ENCODE data around the gene BMPR1A.
"Not testable (repeated sequence)": the region's sequence is repeated elsewhere in the genome, so short reads cannot be mapped to it uniquely, and the experiment has no call there.

The BMPR1A gene

DNA sequence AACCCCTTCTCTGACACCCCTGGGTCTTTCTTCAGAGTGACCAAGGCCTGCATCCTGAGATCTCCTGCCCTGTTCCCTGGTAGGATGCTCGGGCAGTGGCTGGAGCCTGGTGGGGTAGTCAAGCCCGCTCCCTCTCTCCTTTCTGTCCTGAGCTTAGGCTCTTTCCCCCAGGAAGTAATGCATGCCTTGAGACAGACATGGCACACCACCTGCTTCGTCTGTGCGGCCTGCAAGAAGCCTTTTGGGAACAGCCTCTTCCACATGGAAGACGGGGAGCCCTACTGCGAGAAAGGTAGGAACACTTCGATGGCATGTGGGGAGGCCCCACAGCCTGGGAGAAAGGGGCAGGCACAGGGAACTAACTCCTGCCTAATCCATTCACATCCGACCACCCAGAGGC, 37.9 kb upstream of the BMPR1A start:
- no peaks in the 10 kb centered on the region for H3K9me3 ChIP-seq
- no peak overlapping the region for H3K4me3 ChIP-seq
- DNase-seq (ENCODE audit: low spot score in 2 of 2) = no peak
- in situ Hi-C loops (cut with MboI; ENCODE audit: low sequenced_read_pairs) = no loop called here
- H3K4me1 ChIP-seq = no peaks in the 10 kb centered on the region
- no peaks in the 10 kb centered on the region for H3K27me3 ChIP-seq (ENCODE audit: low read depth)
- H3K36me3 ChIP-seq (replicated peaks) = no peaks in the 10 kb centered on the region

GRCh38 chr10:86721232-86721631, 35.2 kb upstream of the BMPR1A start:
- H3K4me1 ChIP-seq = no peaks in the 10 kb centered on the region
- no peak for DNase-seq (ENCODE audit: low spot score in 2 of 2)
- H3K9me3 ChIP-seq = no peaks in the 10 kb centered on the region
- H3K27me3 ChIP-seq (ENCODE audit: low read depth) = no peaks in the 10 kb centered on the region
- no peaks in the 10 kb centered on the region for H3K36me3 ChIP-seq (replicated peaks)
- H3K4me3 ChIP-seq = no peak overlapping the region
- in situ Hi-C loops (cut with MboI; ENCODE audit: low sequenced_read_pairs) = no loop called here

- Histone ChIP-seq H3K4me3 (no peak overlapping the region), H3K27me3 (ENCODE audit: low read depth) (no peaks in the 10 kb centered on the region), H3K36me3 (replicated peaks) (no peaks in the 10 kb centered on the region), H3K4me1 (no peaks in the 10 kb centered on the region), H3K9me3 (no peaks in the 10 kb centered on the region)
- no peak for DNase-seq (ENCODE audit: low spot score in 2 of 2)
- in situ Hi-C loops (cut with MboI; ENCODE audit: low sequenced_read_pairs) = no loop called here
Measured at GRCh38 chr10:86723009-86723408, 33.4 kb upstream of the BMPR1A start.

GRCh38 chr10:86724445-86724844, 32.0 kb upstream of the BMPR1A start:
- Histone ChIP-seq H3K27me3 (ENCODE audit: low read depth) (no peaks in the 10 kb centered on the region), H3K4me3 (no peak overlapping the region), H3K36me3 (replicated peaks) (no peaks in the 10 kb centered on the region), H3K4me1 (no peaks in the 10 kb centered on the region), H3K9me3 (no peaks in the 10 kb centered on the region)
- no peak for DNase-seq (ENCODE audit: low spot score in 2 of 2)
- in situ Hi-C loops (cut with MboI; ENCODE audit: low sequenced_read_pairs) = no loop called here

DNA sequence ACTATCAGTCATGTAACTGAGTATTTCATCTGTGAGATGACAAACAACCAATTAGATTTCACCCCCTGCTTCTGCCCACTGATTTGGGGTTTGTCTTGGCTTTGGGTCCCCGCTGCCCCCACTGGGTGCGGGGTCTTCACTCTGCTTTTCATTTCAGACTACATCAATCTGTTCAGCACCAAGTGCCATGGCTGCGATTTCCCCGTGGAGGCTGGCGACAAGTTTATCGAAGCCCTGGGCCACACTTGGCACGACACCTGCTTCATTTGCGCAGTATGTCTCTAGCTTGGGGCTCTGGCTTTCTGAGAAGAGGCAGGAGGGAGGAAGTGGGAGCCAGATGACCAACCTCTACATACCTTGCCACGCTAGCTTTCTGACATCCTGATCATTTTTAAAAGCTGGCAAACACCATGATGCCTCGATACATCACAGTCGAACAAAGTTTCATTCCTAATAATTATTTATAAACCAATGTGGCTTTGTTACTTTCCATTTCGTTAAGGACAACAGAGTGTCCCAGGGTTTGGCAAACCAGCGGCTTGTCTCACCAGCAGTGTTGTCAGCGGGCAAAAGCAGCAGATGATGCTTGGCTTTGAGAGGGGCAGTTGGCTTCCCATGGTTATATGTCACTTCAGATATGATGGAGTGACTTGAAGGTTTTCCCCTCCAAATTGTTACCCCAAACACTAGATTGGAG, 30.3 kb upstream of the BMPR1A start:
- H3K4me1 ChIP-seq = no peaks in the 10 kb centered on the region
- H3K36me3 ChIP-seq (replicated peaks) = no peaks in the 10 kb centered on the region
- H3K4me3 ChIP-seq = no peak overlapping the region
- no peaks in the 10 kb centered on the region for H3K9me3 ChIP-seq
- no peaks in the 10 kb centered on the region for H3K27me3 ChIP-seq (ENCODE audit: low read depth)
- no peak for DNase-seq (ENCODE audit: low spot score in 2 of 2)
- in situ Hi-C loops (cut with MboI; ENCODE audit: low sequenced_read_pairs) = no loop called here

- Histone ChIP-seq H3K9me3 (no peaks in the 10 kb centered on the region), H3K4me3 (no peak overlapping the region), H3K27me3 (ENCODE audit: low read depth) (no peaks in the 10 kb centered on the region), H3K4me1 (no peaks in the 10 kb centered on the region), H3K36me3 (replicated peaks) (no peaks in the 10 kb centered on the region)
- no peak for DNase-seq (ENCODE audit: low spot score in 2 of 2)
- in situ Hi-C loops (cut with MboI; ENCODE audit: low sequenced_read_pairs) = no loop called here
Measured at GRCh38 chr10:86726677-86726999, 29.8 kb upstream of the BMPR1A start.

DNA sequence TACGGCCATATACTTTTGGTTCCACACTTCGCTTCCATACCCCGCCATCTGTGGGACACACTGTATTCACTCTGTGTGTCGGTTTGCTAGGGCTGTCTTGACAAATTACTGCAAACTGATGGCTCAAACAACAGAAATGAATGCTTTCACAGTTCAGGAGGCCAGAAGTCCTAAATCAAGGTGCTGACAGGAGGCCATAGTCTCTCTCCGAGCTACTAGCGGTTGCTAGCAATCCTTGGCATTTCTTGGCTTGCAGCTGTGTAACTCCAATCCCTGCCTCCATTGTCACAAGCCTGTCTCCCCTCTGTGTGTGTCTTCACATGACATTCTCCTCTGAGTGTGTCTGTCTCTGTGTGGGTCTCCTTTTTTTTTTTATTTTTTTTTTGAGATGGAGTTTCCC, 28.9 kb upstream of the BMPR1A start:
- in situ Hi-C loops (cut with MboI; ENCODE audit: low sequenced_read_pairs) = no loop called here
- no peaks in the 10 kb centered on the region for H3K27me3 ChIP-seq (ENCODE audit: low read depth)
- DNase-seq (ENCODE audit: low spot score in 2 of 2) = no peak
- no peaks in the 10 kb centered on the region for H3K9me3 ChIP-seq
- H3K4me1 ChIP-seq = no peaks in the 10 kb centered on the region
- no peaks in the 10 kb centered on the region for H3K36me3 ChIP-seq (replicated peaks)
- H3K4me3 ChIP-seq = no peak overlapping the region

GRCh38 chr10:86728056-86728455, 28.4 kb upstream of the BMPR1A start:
- no peaks in the 10 kb centered on the region for H3K4me1 ChIP-seq
- in situ Hi-C loops (cut with MboI; ENCODE audit: low sequenced_read_pairs) = no loop called here
- DNase-seq (ENCODE audit: low spot score in 2 of 2) = no peak
- H3K9me3 ChIP-seq = no peaks in the 10 kb centered on the region
- H3K27me3 ChIP-seq (ENCODE audit: low read depth) = no peaks in the 10 kb centered on the region
- H3K4me3 ChIP-seq = no peak overlapping the region
- no peaks in the 10 kb centered on the region for H3K36me3 ChIP-seq (replicated peaks)

GRCh38 chr10:86729677-86730076, 26.7 kb upstream of the BMPR1A start:
- Histone ChIP-seq H3K4me3 (no peak overlapping the region), H3K9me3 (no peaks in the 10 kb centered on the region), H3K4me1 (no peaks in the 10 kb centered on the region), H3K27me3 (ENCODE audit: low read depth) (no peaks in the 10 kb centered on the region), H3K36me3 (replicated peaks) (no peaks in the 10 kb centered on the region)
- in situ Hi-C loops (cut with MboI; ENCODE audit: low sequenced_read_pairs) = no loop called here
- no peak for DNase-seq (ENCODE audit: low spot score in 2 of 2)

DNA sequence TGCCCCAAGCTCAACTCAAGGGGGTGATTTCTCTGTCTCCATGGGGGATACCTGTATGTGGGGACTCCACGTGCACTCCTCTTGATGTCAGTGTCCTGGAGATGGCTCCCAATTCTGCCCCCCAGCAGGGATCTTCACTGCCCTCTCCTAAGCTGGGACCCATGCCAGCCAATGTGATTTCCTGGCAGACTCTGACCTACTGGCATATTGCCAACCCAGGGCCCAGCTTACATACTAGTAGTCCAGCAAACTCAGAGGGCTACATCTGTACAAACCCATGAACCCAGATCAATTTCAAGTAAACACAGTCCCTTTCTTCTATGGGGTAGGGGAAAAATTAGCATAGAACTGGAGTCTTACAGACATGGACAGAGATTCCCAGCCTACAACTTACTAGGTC, 26.2 kb upstream of the BMPR1A start:
- no peak for DNase-seq (ENCODE audit: low spot score in 2 of 2)
- no peaks in the 10 kb centered on the region for H3K27me3 ChIP-seq (ENCODE audit: low read depth)
- no peaks in the 10 kb centered on the region for H3K4me1 ChIP-seq
- in situ Hi-C loops (cut with MboI; ENCODE audit: low sequenced_read_pairs) = no loop called here
- H3K36me3 ChIP-seq (replicated peaks) = no peaks in the 10 kb centered on the region
- no peaks in the 10 kb centered on the region for H3K9me3 ChIP-seq
- no peak overlapping the region for H3K4me3 ChIP-seq

- H3K4me1 ChIP-seq = no peaks in the 10 kb centered on the region
- H3K36me3 ChIP-seq (replicated peaks) = no peaks in the 10 kb centered on the region
- H3K4me3 ChIP-seq = no peak overlapping the region
- DNase-seq (ENCODE audit: low spot score in 2 of 2) = no peak
- no peaks in the 10 kb centered on the region for H3K27me3 ChIP-seq (ENCODE audit: low read depth)
- in situ Hi-C loops (cut with MboI; ENCODE audit: low sequenced_read_pairs) = no loop called here
- no peaks in the 10 kb centered on the region for H3K9me3 ChIP-seq
Measured at GRCh38 chr10:86732771-86733170, 23.6 kb upstream of the BMPR1A start.

- no peaks in the 10 kb centered on the region for H3K4me1 ChIP-seq
- no peaks in the 10 kb centered on the region for H3K9me3 ChIP-seq
- H3K36me3 ChIP-seq (replicated peaks) = no peaks in the 10 kb centered on the region
- H3K4me3 ChIP-seq = no peak overlapping the region
- DNase-seq (ENCODE audit: low spot score in 2 of 2) = no peak
- in situ Hi-C loops (cut with MboI; ENCODE audit: low sequenced_read_pairs) = no loop called here
- no peaks in the 10 kb centered on the region for H3K27me3 ChIP-seq (ENCODE audit: low read depth)
Measured at GRCh38 chr10:86733260-86733671, 23.2 kb upstream of the BMPR1A start.

- H3K36me3 ChIP-seq (replicated peaks) = no peaks in the 10 kb centered on the region
- H3K4me3 ChIP-seq = no peak overlapping the region
- in situ Hi-C loops (cut with MboI; ENCODE audit: low sequenced_read_pairs) = no loop called here
- DNase-seq (ENCODE audit: low spot score in 2 of 2) = no peak
- H3K27me3 ChIP-seq (ENCODE audit: low read depth) = no peaks in the 10 kb centered on the region
- H3K4me1 ChIP-seq = no peaks in the 10 kb centered on the region
- H3K9me3 ChIP-seq = no peaks in the 10 kb centered on the region
Measured at GRCh38 chr10:86734207-86734988, 22.0 kb upstream of the BMPR1A start.

DNA sequence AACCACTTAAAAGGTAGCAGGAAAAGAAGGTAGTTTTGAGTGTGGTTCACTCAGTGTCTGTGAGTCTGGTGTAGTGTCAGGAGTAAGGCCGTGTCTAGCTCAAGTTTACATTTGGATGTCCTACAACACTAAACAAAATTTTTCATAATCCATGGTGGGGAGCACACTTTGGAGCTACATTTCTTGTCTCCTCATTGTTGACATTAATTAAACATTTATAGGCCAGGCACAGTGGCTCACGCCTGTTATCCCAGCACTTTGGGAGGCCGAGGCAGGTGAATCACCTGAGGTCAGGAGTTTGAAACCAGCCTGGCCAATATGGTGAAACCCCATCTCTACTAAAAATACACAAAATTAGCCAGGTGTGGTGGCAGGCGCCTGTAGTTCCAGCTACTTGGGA, 21.1 kb upstream of the BMPR1A start:
- H3K9me3 ChIP-seq; H3K36me3 ChIP-seq (replicated peaks); H3K4me1 ChIP-seq; DNase-seq (ENCODE audit: low spot score in 2 of 2); in situ Hi-C loops (cut with MboI; ENCODE audit: low sequenced_read_pairs); H3K27me3 ChIP-seq (ENCODE audit: low read depth); H3K4me3 ChIP-seq: not testable (repeated sequence)

GRCh38 chr10:86742230-86742629, 14.2 kb upstream of the BMPR1A start:
- Histone ChIP-seq H3K27me3 (ENCODE audit: low read depth) (no peaks in the 10 kb centered on the region), H3K4me3 (no peak overlapping the region), H3K9me3 (no peaks in the 10 kb centered on the region), H3K36me3 (replicated peaks) (no peaks in the 10 kb centered on the region), H3K4me1 (no peaks in the 10 kb centered on the region)
- in situ Hi-C loops (cut with MboI; ENCODE audit: low sequenced_read_pairs) = no loop called here
- no peak for DNase-seq (ENCODE audit: low spot score in 2 of 2)

All from HAP-1 (cell line).